ENCODE data around the gene CIAO2A. TPM values are rescaled to one million over a fixed set of nuclear protein-coding genes. Genes with fewer than 3 reads are reported as not detected.

CIAO2A gene
- total and polyA plus RNA-seq, 2 donors (not counting 3 experiments of a cell fraction or from before 2014, with no cell fraction given) = 37.1 to 55.3 TPM

GRCh38 chr15:64052925-64053491 lies 40.6 kb downstream of the CIAO2A start:
- Histone ChIP-seq H3K9ac (replicated peaks; ENCODE audit: extremely low read depth, insufficient read depth, low read length) (no peak overlapping the region), H3K36me3 (ENCODE audit: control insufficient read depth in 2 of 2, extremely low read depth in 1 of 2, insufficient read depth in 2 of 2, low read length in 2 of 2) (no peaks in the 10 kb centered on the region), H3K4me1 (ENCODE audit: control insufficient read depth, extremely low read depth, insufficient read depth, low read length) (no peaks in the 10 kb centered on the region), H3K4me3 (replicated peaks in 1 of 3; ENCODE audit: insufficient read depth in 1 of 3, low read depth in 1 of 3, low read length in 3 of 3) (no peak overlapping the region), H3K4me2 (ENCODE audit: insufficient read depth, low read length) (no peak overlapping the region), H3K27ac (ENCODE audit: insufficient read depth, low read depth, low read length) (no peak overlapping the region), H4K20me1 (replicated peaks; ENCODE audit: control insufficient read depth, extremely low read depth, insufficient read depth, low read length) (no peaks in the 10 kb centered on the region), H3K9me3 (replicated peaks; ENCODE audit: control insufficient read depth, insufficient read depth, low read length) (no peaks in the 10 kb centered on the region), H3K27me3 (ENCODE audit: control insufficient read depth in 2 of 2, insufficient read depth in 2 of 2, low read length in 2 of 2) (peaks cover 3 to 5% of the 10 kb centered on the region in 2 experiments), H3K79me2 (ENCODE audit: control insufficient read depth, insufficient read depth, low read length) (no peaks in the 10 kb centered on the region), H2AFZ (ENCODE audit: low read depth, low read length) (no peak overlapping the region), H3K9me1 (replicated peaks; ENCODE audit: control insufficient read depth, extremely low read depth, insufficient read depth, low read length) (no peaks in the 10 kb centered on the region)
- DNase-seq (ENCODE audit: low read depth, low spot score) = no peak
- no peak for TF ChIP-seq CTCF (IDR thresholded peaks at IDR 0.05; ENCODE audit: extremely low read depth in 1 of 2, insufficient read depth in 1 of 2, low read depth in 1 of 2, low read length in 2 of 2)
- no peak for TF ChIP-seq FOS (IDR thresholded peaks at IDR 0.05; ENCODE audit: borderline replicate concordance, insufficient read depth, low read length)
- no peak for TF ChIP-seq GATA2 (IDR thresholded peaks at IDR 0.05; ENCODE audit: insufficient read depth, insufficient read length, low read depth, low read length)
- no peak for TF ChIP-seq MAX (IDR thresholded peaks at IDR 0.05; ENCODE audit: insufficient read depth, insufficient read length)
- no peak for TF ChIP-seq EZH2 (IDR thresholded peaks at IDR 0.05; ENCODE audit: borderline replicate concordance, low read depth, low read length, severe bottlenecking)
- TF ChIP-seq POLR2A (IDR thresholded peaks at IDR 0.05; ENCODE audit: low read depth, low read length) = no peak
- TF ChIP-seq MYC (IDR thresholded peaks at IDR 0.05; ENCODE audit: low read depth, low read length) = no peak
- no peak for TF ChIP-seq JUN (IDR thresholded peaks at IDR 0.05; ENCODE audit: borderline replicate concordance, insufficient read depth, insufficient read length, low read depth)
- no peak for TF ChIP-seq POLR2AphosphoS5 (IDR thresholded peaks at IDR 0.05; ENCODE audit: insufficient read depth, low read depth, low read length)
- ChIA-PET POLR2A (no interaction called here), CTCF (interaction anchor here (1.4 to 2.0 kb wide), 3 partner anchors 15 to 301 kb away, joined by 3 to 5 read pairs (median 4); no protein-coding TSS in a partner anchor)
- BruUV-seq (replicated peaks) = no TSS peak
- FAIRE-seq = no peak
- dilution Hi-C loops (cut with MboI; ENCODE audit: extremely low pct_ligation_motif_present, low sequenced_read_pairs) = no loop called here
- intact Hi-C loops (cut with micrococcal nuclease) = no loop called here
